ENCODE results near the gene DFFA. TPM values are rescaled to one million over a fixed set of nuclear protein-coding genes. Genes with fewer than 3 reads are reported as not detected.

DFFA gene
- polyA plus RNA-seq, 3 donors, result 11.0 to 17.8 (median 17.3) TPM

DNA sequence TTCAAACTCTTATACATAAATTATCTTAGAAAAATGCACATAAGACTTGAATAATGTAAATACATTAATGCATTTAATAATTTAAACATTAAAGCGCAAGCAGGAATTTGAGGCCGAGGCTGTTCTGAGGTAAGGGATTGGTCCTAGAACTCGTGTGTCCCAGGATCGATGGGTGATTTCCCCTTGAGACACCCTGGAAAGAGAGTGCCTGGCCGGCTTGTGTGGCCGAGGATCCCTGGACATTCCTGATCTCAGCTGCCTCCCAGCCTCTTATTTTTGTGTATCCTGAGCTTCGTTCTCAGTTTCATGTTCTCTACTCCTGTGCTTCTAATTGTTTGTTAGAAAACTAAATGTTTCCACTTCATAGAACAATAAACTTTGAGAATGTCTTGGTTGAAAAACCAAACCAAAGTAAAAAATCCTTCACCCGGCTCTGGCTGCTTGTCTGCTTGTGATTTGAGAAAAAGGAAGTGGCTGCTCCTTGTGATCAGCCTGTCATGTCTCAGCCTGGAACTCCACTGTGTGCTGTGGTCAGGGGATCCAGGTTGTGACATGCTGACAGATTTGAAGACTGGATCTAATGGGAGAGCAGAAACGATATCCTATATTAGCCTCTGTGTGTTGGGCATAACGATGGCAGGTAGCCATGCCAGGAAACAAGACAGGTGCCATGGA is 43.1 kb upstream of the DFFA start:
- Histone ChIP-seq H3K4me1 (ENCODE audit: control insufficient read depth in 1 of 2, insufficient read depth in 2 of 2, low read length in 2 of 2) (peaks cover 9 to 21% of the 10 kb centered on the region in 2 donors), H3K79me2 (ENCODE audit: insufficient read depth, low read length) (peaks cover 67% of the 10 kb centered on the region), H3K4me3 (replicated peaks in 1 of 3; ENCODE audit: low read depth in 2 of 3, low read length in 3 of 3) (no peak overlapping the region), H3K36me3 (replicated peaks in 1 of 2; ENCODE audit: control insufficient read depth in 1 of 2, insufficient read depth in 2 of 2, low read length in 2 of 2) (peaks cover 0 to 13% of the 10 kb centered on the region in 2 donors), H3K27me3 (ENCODE audit: control insufficient read depth in 2 of 2, insufficient read depth in 2 of 2, low read length in 2 of 2) (no peaks in the 10 kb centered on the region), H3K9ac (ENCODE audit: insufficient read depth, low read length, poor library complexity, severe bottlenecking) (no peak overlapping the region), H3K9me3 (replicated peaks in 1 of 2; ENCODE audit: control insufficient read depth in 1 of 2, insufficient read depth in 1 of 2, low read length in 2 of 2) (no peaks in the 10 kb centered on the region), H4K20me1 (ENCODE audit: insufficient read depth, low read length) (peaks cover 83% of the 10 kb centered on the region), H2AFZ (ENCODE audit: insufficient read depth, low read depth, low read length, poor library complexity, severe bottlenecking) (no peak overlapping the region), H3K4me2 (replicated peaks; ENCODE audit: extremely low read depth, low read length, poor library complexity, severe bottlenecking) (no peak overlapping the region), H3K27ac (ENCODE audit: low read depth in 1 of 2, low read length in 2 of 2) (no peak overlapping the region)
- intact Hi-C loops (cut with micrococcal nuclease), result no loop called here
- peak; percentile 14 to 46 (median 25) for DNase-seq
- H3K27me3 Mint-ChIP-seq (ENCODE audit: low read depth in 3 of 3), result no peaks in the 10 kb centered on the region
- peaks cover 22 to 33% of the 10 kb centered on the region in 2 donors for H3K36me3 Mint-ChIP-seq
- TF ChIP-seq, protein P1, sequence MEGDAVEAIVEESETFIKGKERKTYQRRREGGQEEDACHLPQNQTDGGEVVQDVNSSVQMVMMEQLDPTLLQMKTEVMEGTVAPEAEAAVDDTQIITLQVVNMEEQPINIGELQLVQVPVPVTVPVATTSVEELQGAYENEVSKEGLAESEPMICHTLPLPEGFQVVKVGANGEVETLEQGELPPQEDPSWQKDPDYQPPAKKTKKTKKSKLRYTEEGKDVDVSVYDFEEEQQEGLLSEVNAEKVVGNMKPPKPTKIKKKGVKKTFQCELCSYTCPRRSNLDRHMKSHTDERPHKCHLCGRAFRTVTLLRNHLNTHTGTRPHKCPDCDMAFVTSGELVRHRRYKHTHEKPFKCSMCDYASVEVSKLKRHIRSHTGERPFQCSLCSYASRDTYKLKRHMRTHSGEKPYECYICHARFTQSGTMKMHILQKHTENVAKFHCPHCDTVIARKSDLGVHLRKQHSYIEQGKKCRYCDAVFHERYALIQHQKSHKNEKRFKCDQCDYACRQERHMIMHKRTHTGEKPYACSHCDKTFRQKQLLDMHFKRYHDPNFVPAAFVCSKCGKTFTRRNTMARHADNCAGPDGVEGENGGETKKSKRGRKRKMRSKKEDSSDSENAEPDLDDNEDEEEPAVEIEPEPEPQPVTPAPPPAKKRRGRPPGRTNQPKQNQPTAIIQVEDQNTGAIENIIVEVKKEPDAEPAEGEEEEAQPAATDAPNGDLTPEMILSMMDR (IDR thresholded peaks at IDR 0.05), result no peak
- whole genome bisulfite sequencing (ENCODE audit: insufficient coverage), result 73% methylated on average over 4 of the region's 10 CpGs
- H3K4me1 Mint-ChIP-seq, result peaks cover 23% of the 10 kb centered on the region
- peak overlapping the region in 5 of 7 donors; percentile 3 to 84 (median 54) for H3K27ac Mint-ChIP-seq
- no peaks in the 10 kb centered on the region for H3K9me3 Mint-ChIP-seq
- H3K4me3 Mint-ChIP-seq, result no peak overlapping the region

DNA sequence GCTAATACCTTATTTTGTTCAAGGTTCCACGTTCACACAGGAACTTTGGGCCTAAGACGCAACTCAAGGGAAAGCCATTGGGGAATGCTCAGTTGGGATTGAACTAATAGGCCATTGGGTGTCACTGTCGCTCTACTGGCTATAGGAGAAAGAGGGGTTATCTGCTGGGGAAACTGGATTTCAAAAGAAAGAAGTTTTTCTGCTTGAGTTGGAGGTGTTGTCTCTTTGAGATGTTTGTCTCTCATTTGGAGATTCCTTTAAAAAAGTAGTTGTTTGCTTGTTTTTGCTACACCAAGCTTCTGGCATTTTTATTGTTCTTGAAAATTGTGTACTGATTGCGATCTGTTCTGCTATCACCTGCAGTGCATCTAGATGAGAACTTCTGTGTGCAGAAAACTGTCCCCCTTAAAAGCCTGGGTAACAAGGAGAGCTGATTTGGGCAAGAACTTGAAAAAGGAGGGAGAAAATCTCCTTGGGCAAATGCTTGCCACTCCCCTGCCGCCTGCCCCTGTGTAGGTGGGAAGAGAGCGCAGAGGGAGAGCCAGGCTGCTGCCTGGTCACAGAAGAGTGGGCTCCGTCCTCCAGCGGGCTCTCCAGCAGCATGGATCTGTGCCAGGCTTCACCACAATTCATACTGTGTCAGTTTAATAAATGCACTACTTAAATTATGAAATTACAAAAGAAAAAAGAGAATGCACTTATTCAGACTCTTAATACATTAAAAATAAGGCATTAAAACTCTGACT is 42.3 kb upstream of the DFFA start:
- TF ChIP-seq, protein P1 (IDR thresholded peaks at IDR 0.05), result no peak
- Histone ChIP-seq H3K4me3 (replicated peaks in 1 of 3; ENCODE audit: low read depth in 2 of 3, low read length in 3 of 3) (no peak overlapping the region), H3K4me1 (ENCODE audit: control insufficient read depth in 1 of 2, insufficient read depth in 2 of 2, low read length in 2 of 2) (peaks cover 9 to 26% of the 10 kb centered on the region in 2 donors), H3K27me3 (ENCODE audit: control insufficient read depth in 2 of 2, insufficient read depth in 2 of 2, low read length in 2 of 2) (no peaks in the 10 kb centered on the region), H3K36me3 (replicated peaks in 1 of 2; ENCODE audit: control insufficient read depth in 1 of 2, insufficient read depth in 2 of 2, low read length in 2 of 2) (peaks cover 0 to 12% of the 10 kb centered on the region in 2 donors), H3K9ac (ENCODE audit: insufficient read depth, low read length, poor library complexity, severe bottlenecking) (no peak overlapping the region), H4K20me1 (ENCODE audit: insufficient read depth, low read length) (peaks cover 91% of the 10 kb centered on the region), H3K27ac (ENCODE audit: low read depth in 1 of 2, low read length in 2 of 2) (no peak overlapping the region), H3K79me2 (ENCODE audit: insufficient read depth, low read length) (peaks cover 66% of the 10 kb centered on the region), H3K4me2 (replicated peaks; ENCODE audit: extremely low read depth, low read length, poor library complexity, severe bottlenecking) (no peak overlapping the region), H3K9me3 (replicated peaks in 1 of 2; ENCODE audit: control insufficient read depth in 1 of 2, insufficient read depth in 1 of 2, low read length in 2 of 2) (no peaks in the 10 kb centered on the region), H2AFZ (ENCODE audit: insufficient read depth, low read depth, low read length, poor library complexity, severe bottlenecking) (no peak overlapping the region)
- Mint-ChIP-seq H3K9me3 (no peaks in the 10 kb centered on the region), H3K4me3 (no peak overlapping the region), H3K27me3 (ENCODE audit: low read depth in 3 of 3) (no peaks in the 10 kb centered on the region), H3K27ac (peak overlapping the region in 1 of 7 donors; percentile 35), H3K4me1 (peaks cover 30% of the 10 kb centered on the region), H3K36me3 (peaks cover 23 to 28% of the 10 kb centered on the region in 2 donors)
- intact Hi-C loops (cut with micrococcal nuclease), result no loop called here
- 82% methylated on average over 6 of the region's 8 CpGs for WGBS (ENCODE audit: insufficient coverage)
- no peak for DNase-seq

All from CD14-positive monocyte (primary cell).